Activated B cell treated with CpG ODN at 0.5 μM for 24 hours (primary cell): ENCODE data around the gene CYSRT1. TPM values are rescaled to one million over a fixed set of nuclear protein-coding genes. Genes with fewer than 3 reads are reported as not detected.
"Not testable (repeated sequence)": the region's sequence is repeated elsewhere in the genome, so short reads cannot be mapped to it uniquely, and the experiment has no call there.

ENCODE experiments used
- ATAC-seq: fragments of 200-7000 bp; cut with Tn5 transposase; one replicate; pipeline ENCODE4 v1.10.0; 2021; ENCODE audit warnings: low read depth, mild to moderate bottlenecking, moderate library complexity
- CTCF ChIA-PET: fragments of 350-600 bp; sonication (Branson Sonifier 250); formaldehyde crosslinking; loops from one replicate; lab custom pipeline; 2021; ENCODE audit warnings: antibody characterized with exemption; lab: Charles Lee
- POLR2A ChIA-PET: fragments of 350-600 bp; sonication (Branson Sonifier 250); formaldehyde crosslinking; loops from one replicate; lab custom pipeline; 2021; ENCODE audit warnings: antibody characterized with exemption; lab: Charles Lee
- DNase-seq: peaks from one replicate; pipeline ENCODE4 v3.0.0; 2022
- H3K27ac Mint-ChIP-seq: one replicate; pipeline ENCODE4 v1.8.0; 2020; ENCODE audit warnings: mixed read lengths
- H3K27me3 Mint-ChIP-seq: one replicate; pipeline ENCODE4 v1.8.0; 2021; ENCODE audit warnings: mixed read lengths
- H3K36me3 Mint-ChIP-seq: one replicate; pipeline ENCODE4 v1.8.0; 2021; ENCODE audit warnings: low read depth, mixed read lengths
- H3K4me1 Mint-ChIP-seq: one replicate; pipeline ENCODE4 v1.8.0; 2021; ENCODE audit warnings: mixed read lengths
- H3K4me3 Mint-ChIP-seq: one replicate; pipeline ENCODE4 v1.8.0; 2020; ENCODE audit warnings: mild to moderate bottlenecking, mixed read lengths
- H3K9me3 Mint-ChIP-seq: one replicate; pipeline ENCODE4 v1.8.0; 2020; ENCODE audit warnings: mixed read lengths
- intact Hi-C: fragments of 100-400 bp; cut with micrococcal nuclease; formaldehyde crosslinking; loops from one replicate; pipeline ENCODE4 v1.15.1; 2024
- total RNA-seq: library from RNA; stranded (reverse); gene quantifications from 2 replicates; pipeline ENCODE4 v1.2.3, GENCODE V29; 2022
- TF ChIP-seq, protein P1 (sequence below): fragments of 200-600 bp; IDR thresholded peaks from one replicate; pipeline ENCODE4 v1.8.0; 2022; ENCODE audit warnings: antibody characterized with exemption, mild to moderate bottlenecking

CYSRT1 gene
- total RNA-seq, 1 donor from 2014 or later, result 0.53 TPM

DNA sequence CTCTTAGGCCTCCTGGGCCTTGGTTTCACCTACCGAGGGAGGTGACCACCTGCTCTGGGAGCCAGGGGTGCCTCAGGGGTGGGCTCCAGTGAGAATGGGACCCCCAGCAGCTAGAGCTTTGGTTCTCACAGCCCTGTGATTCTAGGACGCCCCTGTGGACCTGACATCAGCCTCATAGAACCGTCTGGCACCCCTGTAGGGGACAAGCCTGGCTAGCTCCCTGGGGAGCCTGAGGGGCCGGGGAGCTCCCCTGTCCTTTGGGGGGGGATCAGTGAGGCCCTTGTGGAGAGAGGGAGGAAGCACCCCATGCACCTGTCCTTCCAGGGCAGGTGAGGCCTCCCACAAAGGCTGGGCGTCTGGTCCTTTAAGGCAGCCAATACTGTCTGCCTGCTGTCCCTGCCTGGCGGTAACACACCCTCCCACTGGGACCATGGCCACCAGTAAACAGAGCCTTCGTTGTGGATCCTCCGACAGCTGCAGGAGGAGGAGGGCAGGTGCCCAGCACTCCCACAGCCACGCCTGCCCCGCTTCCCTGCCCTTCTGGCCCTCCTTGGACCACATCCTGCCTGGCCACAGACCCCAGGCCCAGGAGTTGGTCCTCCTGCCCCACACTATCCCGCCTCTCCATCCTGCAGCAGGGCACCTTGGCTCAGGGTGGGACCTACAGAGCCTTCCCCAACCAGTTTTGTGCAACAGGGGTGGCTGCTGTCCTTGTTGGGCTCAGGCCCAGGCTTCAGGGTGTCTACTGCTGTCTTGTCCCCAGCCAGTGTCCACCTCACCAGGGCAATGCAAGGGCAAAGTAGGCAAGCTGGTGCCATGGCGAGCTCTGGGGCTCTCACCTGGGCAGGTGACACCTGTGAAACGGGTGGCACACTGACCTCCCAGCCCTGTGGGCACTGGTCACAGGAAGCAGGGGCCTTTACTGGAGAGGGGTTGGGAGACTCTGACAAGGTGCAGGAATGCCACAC lies 13.1 kb downstream of the CYSRT1 start:
- no peak for ATAC-seq
- Mint-ChIP-seq H3K9me3 (no peaks in the 10 kb centered on the region), H3K4me3 (no peak overlapping the region), H3K4me1 (peaks cover 56% of the 10 kb centered on the region), H3K27ac (no peak overlapping the region), H3K36me3 (peaks cover 13% of the 10 kb centered on the region), H3K27me3 (no peaks in the 10 kb centered on the region)
- POLR2A ChIA-PET, result interaction anchor here (0.6 to 1.8 kb wide), 3 partner anchors 48 to 70 kb away, joined by 4 to 9 read pairs (median 8); partner anchors contain the start of genes ANAPC2 and SSNA1
- intact Hi-C loops, result no loop called here
- CTCF ChIA-PET, result interaction anchor here (0.6 to 1.9 kb wide), 6 partner anchors 20 to 191 kb away, joined by 3 to 13 read pairs (median 4); no protein-coding TSS in a partner anchor
- TF ChIP-seq, protein P1, sequence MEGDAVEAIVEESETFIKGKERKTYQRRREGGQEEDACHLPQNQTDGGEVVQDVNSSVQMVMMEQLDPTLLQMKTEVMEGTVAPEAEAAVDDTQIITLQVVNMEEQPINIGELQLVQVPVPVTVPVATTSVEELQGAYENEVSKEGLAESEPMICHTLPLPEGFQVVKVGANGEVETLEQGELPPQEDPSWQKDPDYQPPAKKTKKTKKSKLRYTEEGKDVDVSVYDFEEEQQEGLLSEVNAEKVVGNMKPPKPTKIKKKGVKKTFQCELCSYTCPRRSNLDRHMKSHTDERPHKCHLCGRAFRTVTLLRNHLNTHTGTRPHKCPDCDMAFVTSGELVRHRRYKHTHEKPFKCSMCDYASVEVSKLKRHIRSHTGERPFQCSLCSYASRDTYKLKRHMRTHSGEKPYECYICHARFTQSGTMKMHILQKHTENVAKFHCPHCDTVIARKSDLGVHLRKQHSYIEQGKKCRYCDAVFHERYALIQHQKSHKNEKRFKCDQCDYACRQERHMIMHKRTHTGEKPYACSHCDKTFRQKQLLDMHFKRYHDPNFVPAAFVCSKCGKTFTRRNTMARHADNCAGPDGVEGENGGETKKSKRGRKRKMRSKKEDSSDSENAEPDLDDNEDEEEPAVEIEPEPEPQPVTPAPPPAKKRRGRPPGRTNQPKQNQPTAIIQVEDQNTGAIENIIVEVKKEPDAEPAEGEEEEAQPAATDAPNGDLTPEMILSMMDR, result no peak
- no peak for DNase-seq

DNA sequence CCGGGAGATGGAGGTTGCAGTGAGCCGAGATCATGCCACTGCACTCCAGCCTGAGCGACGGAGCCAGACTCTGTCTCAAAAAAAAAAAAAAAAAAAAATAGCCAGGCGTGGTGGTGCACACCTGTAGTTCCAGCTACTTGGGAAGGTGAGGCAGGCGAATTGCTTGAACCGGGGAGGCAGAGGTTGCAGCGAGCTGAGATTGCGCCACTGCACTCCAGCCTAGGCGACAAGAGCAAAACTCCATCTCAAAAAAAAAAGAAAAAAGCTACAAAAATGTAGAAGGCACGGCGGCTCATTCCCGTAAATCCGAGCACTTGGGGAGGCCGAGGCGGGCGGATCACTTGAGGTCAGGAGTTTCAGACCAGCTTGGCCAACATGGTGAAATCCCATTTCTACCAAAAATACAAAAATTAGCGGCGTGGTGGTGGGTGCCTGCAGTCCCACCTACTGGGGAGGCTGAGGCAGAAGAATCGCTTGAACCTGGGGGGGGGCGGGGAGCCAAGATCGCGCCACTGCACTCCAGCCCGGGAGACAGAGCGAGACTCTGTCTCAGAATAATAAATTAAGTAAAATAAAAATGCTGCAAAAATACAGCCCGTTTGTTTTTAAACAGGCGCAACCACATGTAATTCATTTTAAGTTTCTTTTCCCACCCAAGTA lies 14.7 kb downstream of the CYSRT1 start:
- not testable (repeated sequence) for DNase-seq, ATAC-seq, H3K27me3 Mint-ChIP-seq, H3K9me3 Mint-ChIP-seq
- Mint-ChIP-seq H3K4me1 (peaks cover 60% of the 10 kb centered on the region), H3K27ac (peak overlapping the region; percentile 66), H3K4me3 (peak overlapping the region; percentile 70), H3K36me3 (peaks cover 25% of the 10 kb centered on the region)
- ChIA-PET POLR2A (interaction anchor here (0.6 to 6.2 kb wide), 31 partner anchors 13 to 835 kb away, joined by 3 to 160 read pairs (median 5); partner anchors contain the start of genes ABCA2, ANAPC2, ARRDC1 and DPP7), CTCF (interaction anchor here (1.3 kb wide), 1 partner anchor 110 kb away, joined by 3 read pairs; no protein-coding TSS in a partner anchor)
- intact Hi-C loops, result loop anchor here (2.0 to 5.0 kb wide), 6 partner anchors 29 to 449 kb away; partner anchors contain the start of genes EXD3, NOXA1, TMEM141 and TOR4A

DNA sequence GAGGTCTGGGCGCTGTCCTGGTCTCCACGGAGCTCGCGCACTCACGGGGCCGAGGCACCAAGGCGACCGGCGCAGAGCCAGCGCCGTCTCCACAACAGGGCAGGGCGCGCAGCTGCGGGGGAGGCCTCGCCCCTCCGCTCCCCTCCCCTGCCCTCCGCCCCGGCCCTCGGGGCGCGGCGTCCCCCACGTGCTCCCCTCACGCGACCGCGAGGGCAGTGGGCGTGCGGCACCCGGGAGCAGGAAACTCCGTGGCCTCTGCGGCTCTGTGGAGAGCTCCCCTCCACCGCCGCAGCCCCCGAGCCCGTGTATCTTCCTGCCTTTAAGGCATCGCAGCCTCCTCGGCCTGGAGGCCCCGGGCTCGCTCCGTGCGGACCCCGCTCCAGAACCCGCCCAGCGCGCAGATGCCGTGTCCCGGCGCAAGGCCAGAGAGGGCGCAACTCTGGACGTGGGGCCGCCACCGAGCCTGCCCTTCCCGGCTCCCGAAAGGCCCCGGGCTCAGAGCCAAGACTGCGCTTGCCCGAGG lies 15.4 kb downstream of the CYSRT1 start:
- POLR2A ChIA-PET, result interaction anchor here (0.6 to 6.2 kb wide), 66 partner anchors 9 to 836 kb away, joined by 3 to 160 read pairs (median 4); partner anchors contain the start of genes ABCA2, AJM1, ANAPC2 and ARRDC1
- peak; percentile 16 for ATAC-seq
- peaks cover 53% of the 10 kb centered on the region for H3K4me1 Mint-ChIP-seq

DNA sequence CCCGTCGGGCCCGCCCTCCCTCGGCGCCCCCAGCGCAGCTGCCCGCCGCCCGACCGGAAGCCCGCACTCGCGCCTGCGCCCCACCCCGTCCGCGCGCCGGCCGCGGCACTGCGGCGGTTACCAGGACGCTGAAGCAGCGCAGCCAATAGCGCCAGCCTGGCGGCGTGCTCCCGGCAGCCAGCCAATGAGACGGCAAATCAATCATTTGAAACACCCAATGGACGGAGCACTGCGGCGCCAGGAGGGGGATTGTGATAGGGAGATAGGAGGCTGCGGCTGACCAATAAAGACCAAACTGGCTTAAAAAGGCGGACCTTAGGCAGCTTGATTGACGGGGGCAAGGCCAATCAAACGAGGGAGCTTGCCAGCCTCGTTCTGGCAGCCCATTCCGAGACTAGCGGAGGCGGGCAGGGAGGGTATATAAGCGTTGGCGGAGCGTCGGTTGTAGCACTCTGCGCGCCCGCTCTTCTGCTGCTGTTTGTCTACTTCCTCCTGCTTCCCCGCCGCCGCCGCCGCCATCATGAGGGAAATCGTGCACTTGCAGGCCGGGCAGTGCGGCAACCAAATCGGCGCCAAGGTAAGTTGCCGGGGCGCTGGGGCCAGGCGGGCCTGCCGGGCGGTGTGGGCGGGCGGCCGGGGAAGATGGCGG lies 16.0 kb downstream of the CYSRT1 start, which contains the start of gene TUBB4B:
Gene TUBB4B (plus strand): TSS at position 447 of the 649 bp plus-strand sequence. CDS start 74 bp downstream, at position 521.
- Mint-ChIP-seq H3K36me3 (peaks cover 25% of the 10 kb centered on the region), H3K9me3 (no peaks in the 10 kb centered on the region), H3K27me3 (no peaks in the 10 kb centered on the region), H3K4me3 (peak within 1 kb of the TSS; percentile 88), H3K4me1 (peaks cover 50% of the 10 kb centered on the region), H3K27ac (peak within 1 kb of the TSS; percentile 93)
- ATAC-seq, result peak; percentile 75
- POLR2A ChIA-PET, result interaction anchor here (0.6 to 6.2 kb wide), 64 partner anchors 9 to 837 kb away, joined by 3 to 160 read pairs (median 4); partner anchors contain the start of genes ABCA2, AJM1, ANAPC2 and ARRDC1
- intact Hi-C loops, result loop anchor here (1.0 to 5.0 kb wide), 10 partner anchors 14 to 450 kb away; partner anchors contain the start of genes EXD3, NDOR1, NELFB and NOXA1
- CTCF ChIA-PET, result interaction anchor here (1.3 to 1.6 kb wide), 3 partner anchors 22 to 194 kb away, joined by 3 to 6 read pairs (median 4); partner anchors contain the start of gene NPDC1
- DNase-seq, result peak; percentile 95
- TF ChIP-seq, protein P1, result no peak

More for the DNA sequence above, 15.4 kb downstream of the CYSRT1 start:
- Mint-ChIP-seq H3K4me3 (peak overlapping the region; percentile 70), H3K27ac (peak overlapping the region; percentile 66), H3K27me3 (no peaks in the 10 kb centered on the region), H3K9me3 (no peaks in the 10 kb centered on the region), H3K36me3 (peaks cover 25% of the 10 kb centered on the region)
- CTCF ChIA-PET, result interaction anchor here (1.3 to 1.6 kb wide), 3 partner anchors 23 to 194 kb away, joined by 3 to 6 read pairs (median 4); partner anchors contain the start of gene NPDC1
- intact Hi-C loops, result loop anchor here (2.0 to 5.0 kb wide), 6 partner anchors 28 to 450 kb away; partner anchors contain the start of genes EXD3, NOXA1, TMEM141 and TOR4A
- no peak for DNase-seq
- TF ChIP-seq, protein P1, result no peak
